Caco-2 (cell line): Measurements from ENCODE around the gene CNDP2. TPM values are rescaled to one million over a fixed set of nuclear protein-coding genes. Genes with fewer than 3 reads are reported as not detected.

Experiments
- BruUV-seq: library from RNA; stranded (reverse); fragments of 400-500 nt; replicated peaks from 2 replicates; lab custom pipeline; 2021; lab: Mats Ljungman, UMichigan
- CTCF ChIA-PET: fragments of 300-600 bp; sonication (Branson Sonifier 250); formaldehyde crosslinking; loops from one replicate; lab custom pipeline; 2022; ENCODE audit warnings: antibody characterized with exemption; lab: Charles Lee
- POLR2A ChIA-PET: fragments of 300-600 bp; sonication (Branson Sonifier 250); formaldehyde crosslinking; loops from one replicate; lab custom pipeline; 2022; ENCODE audit warnings: antibody characterized with exemption; lab: Charles Lee
- DNase-seq, 2 experiments: peaks; one replicate each; pipeline versions ENCODE4 v3.0.0 to v3.0.0-alpha.2; 2020 to 2022
- H3K27me3 ChIP-seq: replicated peaks from 2 replicates; pipeline ENCODE4 v1.6.0; 2011; ENCODE audit warnings: low read length; ENCODE audit not compliant: control insufficient read depth, insufficient read depth
- H3K36me3 ChIP-seq: 2 replicates; pipeline ENCODE4 v1.5.1; 2011; ENCODE audit warnings: low read length; ENCODE audit not compliant: control insufficient read depth, insufficient read depth
- H3K4me1 ChIP-seq: fragments of 250-450 bp; sonication (Bioruptor Pico); 2 replicates; pipeline ENCODE4 v1.5.1; 2020; ENCODE audit warnings: mild to moderate bottlenecking
- H3K4me3 ChIP-seq: 2 replicates; pipeline ENCODE4 v1.5.1; 2011; ENCODE audit warnings: low read depth, mild to moderate bottlenecking, control low read depth, low read length
- H3K9me3 ChIP-seq: fragments of 250-450 bp; sonication (Bioruptor Pico); 2 replicates; pipeline ENCODE4 v1.5.1; 2020; ENCODE audit warnings: mild to moderate bottlenecking, moderate library complexity
- H3K27ac Mint-ChIP-seq: one replicate; pipeline ENCODE4 v1.8.0; 2022; ENCODE audit warnings: mixed read lengths; ENCODE audit not compliant: unreplicated experiment
- H3K27me3 Mint-ChIP-seq: one replicate; pipeline ENCODE4 v1.8.0; 2022; ENCODE audit warnings: mixed read lengths; ENCODE audit not compliant: insufficient read depth, unreplicated experiment
- H3K36me3 Mint-ChIP-seq: one replicate; pipeline ENCODE4 v1.8.0; 2022; ENCODE audit warnings: mild to moderate bottlenecking, mixed read lengths; ENCODE audit not compliant: insufficient read depth, unreplicated experiment
- H3K4me1 Mint-ChIP-seq: one replicate; pipeline ENCODE4 v1.8.0; 2022; ENCODE audit warnings: low read depth, mixed read lengths; ENCODE audit not compliant: unreplicated experiment
- H3K4me3 Mint-ChIP-seq: one replicate; pipeline ENCODE4 v1.8.0; 2022; ENCODE audit warnings: mild to moderate bottlenecking, moderate library complexity, mixed read lengths; ENCODE audit not compliant: unreplicated experiment
- H3K9me3 Mint-ChIP-seq: one replicate; pipeline ENCODE4 v1.8.0; 2022; ENCODE audit warnings: mixed read lengths; ENCODE audit not compliant: unreplicated experiment
- CTCF ChIP-seq, 2 experiments: fragments of 200-600 bp in 1 of 2; IDR thresholded peaks; 1 replicate in 1 of 2; 2 replicates in 1 of 2; pipeline versions ENCODE4 v1.5.1 to v1.8.0; 2011 to 2022; ENCODE audit warnings: antibody characterized with exemption in 1 of 2, control low read depth in 1 of 2, inconsistent platforms in 1 of 2, low read depth in 1 of 2, low read length in 1 of 2, mild to moderate bottlenecking in 1 of 2, moderate library complexity in 1 of 2; ENCODE audit not compliant: insufficient read depth in 1 of 2, severe bottlenecking in 1 of 2, unreplicated experiment in 1 of 2
- intact Hi-C: fragments of 100-400 bp; cut with micrococcal nuclease; formaldehyde crosslinking; loops from one replicate; pipeline ENCODE4 v1.10.0; 2022; ENCODE audit not compliant: unreplicated experiment
- total RNA-seq: library from RNA; stranded (reverse); gene quantifications from 2 replicates; pipeline ENCODE4 v1.2.3, GENCODE V29; 2022

Gene CNDP2
- total RNA-seq, 1 experiment from 2014 or later, result 113 TPM

- Mint-ChIP-seq H3K36me3 (peaks cover 33% of the 10 kb centered on the region), H3K27me3 (no peaks in the 10 kb centered on the region), H3K9me3 (no peaks in the 10 kb centered on the region), H3K4me1 (peaks cover 9% of the 10 kb centered on the region), H3K4me3 (no peak overlapping the region), H3K27ac (no peak overlapping the region)
- no peaks in the 10 kb centered on the region for H3K9me3 ChIP-seq
- ChIA-PET POLR2A (no interaction called here), CTCF (no interaction called here)
- TF ChIP-seq CTCF (IDR thresholded peaks at IDR 0.05; ENCODE audit: insufficient read depth in 1 of 2, low read depth in 1 of 2, low read length in 1 of 2, severe bottlenecking in 1 of 2, unreplicated experiment in 1 of 2), result no peak
- peaks cover 26% of the 10 kb centered on the region for H3K4me1 ChIP-seq
- no peak for DNase-seq
- BruUV-seq, result no TSS peak
- H3K36me3 ChIP-seq, result peaks cover 1% of the 10 kb centered on the region; the same call in 1 of the 2 replicates
- intact Hi-C loops, result no loop called here
- H3K4me3 ChIP-seq, result no peak overlapping the region
- no peaks in the 10 kb centered on the region for H3K27me3 ChIP-seq
Measured at GRCh38 chr18:74510770-74511095, 14.6 kb downstream of the CNDP2 start.

GRCh38 chr18:74511823-74512222 lies 15.7 kb downstream of the CNDP2 start:
- H3K4me1 Mint-ChIP-seq, result peaks cover 9% of the 10 kb centered on the region
- H3K9me3 Mint-ChIP-seq, result no peaks in the 10 kb centered on the region
- ChIA-PET CTCF (no interaction called here), POLR2A (no interaction called here)
- Histone ChIP-seq H3K4me1 (peaks cover 37% of the 10 kb centered on the region), H3K9me3 (no peaks in the 10 kb centered on the region), H3K27me3 (no peaks in the 10 kb centered on the region), H3K4me3 (no peak overlapping the region), H3K36me3 (peaks cover 1% of the 10 kb centered on the region; the same call in 1 of the 2 replicates)
- BruUV-seq, result no TSS peak
- no peak for TF ChIP-seq CTCF (IDR thresholded peaks at IDR 0.05; ENCODE audit: insufficient read depth in 1 of 2, low read depth in 1 of 2, low read length in 1 of 2, severe bottlenecking in 1 of 2, unreplicated experiment in 1 of 2)
- intact Hi-C loops, result no loop called here
- peaks cover 25% of the 10 kb centered on the region for H3K36me3 Mint-ChIP-seq
- DNase-seq, result no peak
- H3K27me3 Mint-ChIP-seq, result no peaks in the 10 kb centered on the region
- H3K4me3 Mint-ChIP-seq, result no peak overlapping the region
- H3K27ac Mint-ChIP-seq, result no peak overlapping the region

GRCh38 chr18:74512321-74513053 lies 16.3 kb downstream of the CNDP2 start:
- no peak overlapping the region for H3K27ac Mint-ChIP-seq
- H3K4me3 ChIP-seq, result no peak overlapping the region
- no peak for TF ChIP-seq CTCF (IDR thresholded peaks at IDR 0.05; ENCODE audit: insufficient read depth in 1 of 2, low read depth in 1 of 2, low read length in 1 of 2, severe bottlenecking in 1 of 2, unreplicated experiment in 1 of 2)
- H3K36me3 Mint-ChIP-seq, result peaks cover 21% of the 10 kb centered on the region
- no peaks in the 10 kb centered on the region for H3K9me3 ChIP-seq
- DNase-seq, result no peak
- peaks cover 1% of the 10 kb centered on the region; the same call in 1 of the 2 replicates for H3K36me3 ChIP-seq
- POLR2A ChIA-PET, result no interaction called here
- BruUV-seq, result no TSS peak
- H3K4me1 ChIP-seq, result peaks cover 40% of the 10 kb centered on the region
- no peaks in the 10 kb centered on the region for H3K27me3 ChIP-seq
- peaks cover 5% of the 10 kb centered on the region for H3K4me1 Mint-ChIP-seq
- intact Hi-C loops, result no loop called here
- H3K4me3 Mint-ChIP-seq, result no peak overlapping the region
- H3K27me3 Mint-ChIP-seq, result no peaks in the 10 kb centered on the region
- CTCF ChIA-PET, result no interaction called here
- no peaks in the 10 kb centered on the region for H3K9me3 Mint-ChIP-seq
